Ovary (tissue), 9 donors: Measurements from ENCODE around the gene PARN. TPM values are rescaled to one million over a fixed set of nuclear protein-coding genes. Genes with fewer than 3 reads are reported as not detected.
"Not testable (repeated sequence)": the region's sequence is repeated elsewhere in the genome, so short reads cannot be mapped to it uniquely, and the experiment has no call there.

Source experiments
- DNase-seq, 5 donors: peaks; one replicate each; pipeline ENCODE4 v3.0.0-alpha.2; 2019 to 2020
- H3K27ac ChIP-seq, 2 donors: fragments of 200-600 bp; one replicate each; pipeline versions ENCODE4 v1.5.1 to v1.8.0; 2019 to 2022
- H3K27me3 ChIP-seq: fragments of 200-600 bp; one replicate; pipeline ENCODE4 v1.8.0; 2022
- H3K36me3 ChIP-seq: fragments of 200-600 bp; sonication (generic); one replicate; pipeline ENCODE4 v1.5.1; 2019
- H3K4me1 ChIP-seq: one replicate; pipeline ENCODE4 v1.8.1; 2013; ENCODE audit warnings: mild to moderate bottlenecking, moderate library complexity; ENCODE audit not compliant: insufficient read depth
- H3K4me3 ChIP-seq: fragments of 200-600 bp; sonication (generic); one replicate; pipeline ENCODE4 v1.5.1; 2017
- H3K9me3 ChIP-seq, 2 donors: fragments of 200-600 bp in 1 of 2; sonication (generic) in 1 of 2; one replicate each; pipeline versions ENCODE4 v1.5.1 to v1.8.1; 2013 to 2019; ENCODE audit warnings: mild to moderate bottlenecking in 1 of 2, moderate library complexity in 1 of 2
- EP300 ChIP-seq: sonication (generic); formaldehyde crosslinking; IDR thresholded peaks from one replicate; pipeline ENCODE4 v1.6.1; 2017; ENCODE audit warnings: antibody characterized with exemption
- POLR2A ChIP-seq: fragments of 450-650 bp; IDR thresholded peaks from one replicate; pipeline ENCODE4 v1.6.1; 2017; ENCODE audit warnings: antibody characterized with exemption, mild to moderate bottlenecking, moderate library complexity
- WGBS, 3 donors: extraction: QIAGEN DNeasy Blood & Tissue Kit in 1 of 3; methylation state at CpG; one replicate each; pipeline versions ENCODE4 v1.1.5 to v1.1.7; 2013 to 2017; 5-methylcytosine and 5-hydroxymethylcytosine counted together
- intact Hi-C, 4 donors: fragments of 100-400 bp; cut with DNase I; formaldehyde crosslinking; loops; one replicate each; pipeline versions ENCODE4 v1.11.0 to v1.15.1; 2022 to 2023
- polyA plus RNA-seq, 2 donors: library from polyadenylated mRNA; stranded (reverse); fragments of 200-250 nt in 1 of 2; fragments of 350-450 nt in 1 of 2; fragmentation: Illumina TruSeq in 1 of 2; extraction: RNeasy Lipid Tissue Mini Kit (QIAGEN cat#74804) in 1 of 2; gene quantifications; one replicate each; pipeline ENCODE4 v1.2.3, GENCODE V29; 2013 to 2014
- total RNA-seq, 7 donors: library from RNA; depleted of rRNA in 2 of 7; stranded (reverse); fragments of >200 nt in 2 of 7; fragmentation: NEBNext Ultra II Directional in 3 of 7; extraction: Animal tissue kit (Norgen Biotek cat#: 25700) in 3 of 7; gene quantifications; one replicate each; pipeline versions ENCODE4 v1.1.0 to v1.2.4, GENCODE V29; 2016 to 2023
- TF ChIP-seq, protein P1 (sequence below), 3 donors: fragments of 450-650 bp in 2 of 3; fragments of 200-600 bp in 1 of 3; IDR thresholded peaks; one replicate each; pipeline versions ENCODE4 v1.5.1 to v1.8.0; 2016 to 2022; ENCODE audit warnings: antibody characterized with exemption in 3 of 3, mild to moderate bottlenecking in 1 of 3
- donor health status: DM: no; HTN: no; CAD: no; lungs with moderate emphysema.
- donor health status: DM: no; HTN: no; CAD: no.
- donor health status: Bipolar disorder and iron deficiency.
- donor health status: DM: yes; HTN: yes; CAD: no.
- donor health status: DM: no; HTN: no; CAD: no.
- donor health status: DM: yes; HTN: yes; CAD: no.

PARN gene
- total and polyA plus RNA-seq, 9 donors = 19.5 to 42.0 (median 29.0) TPM

DNA sequence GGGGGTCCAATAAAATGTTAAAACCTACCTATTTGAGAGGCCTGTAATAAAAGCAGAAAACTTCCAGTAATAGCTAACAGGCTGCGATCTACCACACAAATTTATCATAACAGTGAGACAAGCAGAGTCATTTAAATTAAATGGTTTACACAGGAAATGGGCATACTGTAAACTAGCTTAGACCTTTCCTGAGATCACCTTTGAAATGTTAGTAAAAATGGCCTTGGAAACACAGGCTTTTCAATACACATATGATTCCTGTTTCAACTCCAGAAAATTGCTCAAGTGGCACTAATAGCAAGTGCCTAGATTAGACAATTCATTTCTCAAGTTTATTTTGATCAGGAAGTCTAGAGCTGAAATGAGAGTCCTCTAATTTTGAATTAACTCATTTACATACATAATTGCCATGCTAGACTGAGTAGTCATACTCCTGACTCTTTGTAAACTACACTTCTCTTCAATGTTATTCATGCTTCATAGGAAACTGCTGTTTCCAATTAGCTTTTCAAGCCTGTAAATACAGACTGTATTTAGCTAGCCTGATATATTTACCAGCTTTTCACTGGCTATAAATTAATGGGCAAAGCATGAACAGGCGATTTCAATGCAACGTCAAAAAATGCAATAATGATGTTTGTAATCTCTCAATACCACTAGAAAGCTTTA is 43.3 kb downstream of the PARN start:
- H3K27ac ChIP-seq = no peak overlapping the region
- no peaks in the 10 kb centered on the region for H3K36me3 ChIP-seq
- H3K9me3 ChIP-seq = no peaks in the 10 kb centered on the region
- H3K27me3 ChIP-seq = no peaks in the 10 kb centered on the region
- no peak for DNase-seq
- no peaks in the 10 kb centered on the region for H3K4me1 ChIP-seq
- TF ChIP-seq, protein P1, sequence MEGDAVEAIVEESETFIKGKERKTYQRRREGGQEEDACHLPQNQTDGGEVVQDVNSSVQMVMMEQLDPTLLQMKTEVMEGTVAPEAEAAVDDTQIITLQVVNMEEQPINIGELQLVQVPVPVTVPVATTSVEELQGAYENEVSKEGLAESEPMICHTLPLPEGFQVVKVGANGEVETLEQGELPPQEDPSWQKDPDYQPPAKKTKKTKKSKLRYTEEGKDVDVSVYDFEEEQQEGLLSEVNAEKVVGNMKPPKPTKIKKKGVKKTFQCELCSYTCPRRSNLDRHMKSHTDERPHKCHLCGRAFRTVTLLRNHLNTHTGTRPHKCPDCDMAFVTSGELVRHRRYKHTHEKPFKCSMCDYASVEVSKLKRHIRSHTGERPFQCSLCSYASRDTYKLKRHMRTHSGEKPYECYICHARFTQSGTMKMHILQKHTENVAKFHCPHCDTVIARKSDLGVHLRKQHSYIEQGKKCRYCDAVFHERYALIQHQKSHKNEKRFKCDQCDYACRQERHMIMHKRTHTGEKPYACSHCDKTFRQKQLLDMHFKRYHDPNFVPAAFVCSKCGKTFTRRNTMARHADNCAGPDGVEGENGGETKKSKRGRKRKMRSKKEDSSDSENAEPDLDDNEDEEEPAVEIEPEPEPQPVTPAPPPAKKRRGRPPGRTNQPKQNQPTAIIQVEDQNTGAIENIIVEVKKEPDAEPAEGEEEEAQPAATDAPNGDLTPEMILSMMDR (IDR thresholded peaks at IDR 0.05) = no peak
- TF ChIP-seq EP300 = no peak
- no peak for TF ChIP-seq POLR2A
- intact Hi-C loops = no loop called here
- no peak overlapping the region for H3K4me3 ChIP-seq
- WGBS, 3 donors = 86 to 87% (median 87%) methylated on average over 3 of the region's 3 CpGs

GRCh38 chr16:14585287-14585686 is 44.8 kb downstream of the PARN start:
- H3K36me3 ChIP-seq = no peaks in the 10 kb centered on the region
- no peak overlapping the region for H3K27ac ChIP-seq
- no peaks in the 10 kb centered on the region for H3K4me1 ChIP-seq
- WGBS, 3 donors = 93 to 95% (median 94%) methylated on average over 3 of the region's 3 CpGs
- H3K4me3 ChIP-seq = no peak overlapping the region
- no peaks in the 10 kb centered on the region for H3K27me3 ChIP-seq
- TF ChIP-seq POLR2A (no peak), EP300 (no peak)
- TF ChIP-seq, protein P1 (IDR thresholded peaks at IDR 0.05) = no peak
- intact Hi-C loops = no loop called here
- H3K9me3 ChIP-seq = no peaks in the 10 kb centered on the region
- no peak for DNase-seq

DNA sequence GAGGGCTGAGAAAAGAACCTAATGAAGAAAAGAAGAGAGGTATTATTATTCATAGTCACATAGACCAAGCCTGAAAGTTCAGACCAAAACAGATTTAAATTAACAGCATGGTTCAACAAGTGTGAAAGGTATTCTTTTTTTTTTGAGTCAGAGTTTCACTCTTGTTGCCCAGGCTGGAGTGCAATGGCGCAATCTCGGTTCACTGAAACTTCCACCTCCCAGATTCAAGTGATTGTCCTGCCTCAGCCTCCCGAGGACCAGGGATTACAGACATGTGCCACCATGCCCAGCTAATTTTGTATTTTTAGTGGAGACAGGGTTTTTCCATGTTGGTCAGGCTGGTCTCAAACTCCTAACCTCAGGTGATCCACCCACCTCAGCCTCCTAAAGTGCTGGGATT is 49.1 kb downstream of the PARN start:
- H3K36me3 ChIP-seq, H3K9me3 ChIP-seq, H3K27me3 ChIP-seq, H3K4me1 ChIP-seq, DNase-seq, H3K27ac ChIP-seq, intact Hi-C loops, H3K4me3 ChIP-seq: not testable (repeated sequence)
- 93 to 96% (median 95%) methylated on average over 3 of the region's 3 CpGs for WGBS, 3 donors

- Histone ChIP-seq H3K4me1 (no peaks in the 10 kb centered on the region), H3K27ac (no peak overlapping the region), H3K27me3 (no peaks in the 10 kb centered on the region), H3K4me3 (no peak overlapping the region), H3K36me3 (no peaks in the 10 kb centered on the region), H3K9me3 (no peaks in the 10 kb centered on the region)
- intact Hi-C loops = no loop called here
- TF ChIP-seq, protein P1 (IDR thresholded peaks at IDR 0.05) = no peak
- TF ChIP-seq EP300 = no peak
- no peak for TF ChIP-seq POLR2A
- WGBS, 3 donors = 73 to 86% (median 75%) methylated on average over 2 of the region's 2 CpGs
- no peak for DNase-seq
Measured at GRCh38 chr16:14579266-14579665, 50.8 kb downstream of the PARN start.

DNA sequence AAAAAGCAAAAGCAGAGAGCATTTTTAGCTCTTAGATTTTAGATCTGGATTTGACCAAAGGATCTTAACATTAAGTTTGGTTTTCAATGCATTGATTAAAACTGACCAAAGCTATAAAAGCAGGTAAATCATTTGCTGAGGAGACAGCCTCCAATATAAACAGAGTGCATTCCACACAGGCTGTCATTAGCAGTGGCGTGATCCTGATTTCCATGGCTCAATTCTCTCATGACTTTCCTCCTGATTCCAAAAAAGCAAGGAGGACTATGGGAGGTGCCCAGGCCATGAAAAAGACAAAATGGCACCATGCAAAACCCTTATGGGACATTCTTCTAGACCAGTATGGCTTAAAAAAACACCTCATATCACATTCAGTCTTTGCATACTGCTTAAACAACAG is 53.5 kb downstream of the PARN start:
- Histone ChIP-seq H3K36me3 (no peaks in the 10 kb centered on the region), H3K27me3 (no peaks in the 10 kb centered on the region), H3K4me1 (no peaks in the 10 kb centered on the region), H3K9me3 (no peaks in the 10 kb centered on the region), H3K27ac (no peak overlapping the region), H3K4me3 (no peak overlapping the region)
- no peak for DNase-seq
- 96 to 100% (median 98%) methylated on average over 1 of the region's 1 CpG for WGBS, 3 donors
- TF ChIP-seq, protein P1 (IDR thresholded peaks at IDR 0.05) = no peak
- no peak for TF ChIP-seq POLR2A
- no peak for TF ChIP-seq EP300
- intact Hi-C loops = no loop called here
